ENCODE data around the gene SPATA18.
A peak's percentile ranks its signal among the peaks of the same experiment; 100 is the strongest.

Gene SPATA18

GRCh38 chr4:52045028-52045427 is 6.1 kb upstream of the SPATA18 start:
- DNase-seq (ENCODE audit: low spot score) = no peak
- TF ChIP-seq CTCF (IDR thresholded peaks at IDR 0.05; ENCODE audit: extremely low read depth, insufficient read depth, missing control alignments) = no peak
- in situ Hi-C loops (cut with MboI; ENCODE audit: low pct_unique_long_range_greater_than_20kb, low sequenced_read_pairs, unreplicated experiment) = no loop called here

- no peak for TF ChIP-seq CTCF (IDR thresholded peaks at IDR 0.05; ENCODE audit: extremely low read depth, insufficient read depth, missing control alignments)
- no peak for DNase-seq (ENCODE audit: low spot score)
- in situ Hi-C loops (cut with MboI; ENCODE audit: low pct_unique_long_range_greater_than_20kb, low sequenced_read_pairs, unreplicated experiment) = no loop called here
Observed at GRCh38 chr4:52049266-52049665, 1.8 kb upstream of the SPATA18 start.

- in situ Hi-C loops (cut with MboI; ENCODE audit: low pct_unique_long_range_greater_than_20kb, low sequenced_read_pairs, unreplicated experiment) = no loop called here
- peak; percentile 75 for DNase-seq (ENCODE audit: low spot score)
- TF ChIP-seq CTCF (IDR thresholded peaks at IDR 0.05; ENCODE audit: extremely low read depth, insufficient read depth, missing control alignments) = no peak
Observed at GRCh38 chr4:52051615-52052474, 741 bp downstream of the SPATA18 start.

- in situ Hi-C loops (cut with MboI; ENCODE audit: low pct_unique_long_range_greater_than_20kb, low sequenced_read_pairs, unreplicated experiment) = no loop called here
- TF ChIP-seq CTCF (IDR thresholded peaks at IDR 0.05; ENCODE audit: extremely low read depth, insufficient read depth, missing control alignments) = no peak
- DNase-seq (ENCODE audit: low spot score) = peak; percentile 81
Observed at GRCh38 chr4:52052475-52052780, 1.3 kb downstream of the SPATA18 start.

- DNase-seq (ENCODE audit: low spot score) = no peak
- no peak for TF ChIP-seq CTCF (IDR thresholded peaks at IDR 0.05; ENCODE audit: extremely low read depth, insufficient read depth, missing control alignments)
- in situ Hi-C loops (cut with MboI; ENCODE audit: low pct_unique_long_range_greater_than_20kb, low sequenced_read_pairs, unreplicated experiment) = no loop called here
Observed at GRCh38 chr4:52054254-52054653, 3.1 kb downstream of the SPATA18 start.

- no peak for DNase-seq (ENCODE audit: low spot score)
- in situ Hi-C loops (cut with MboI; ENCODE audit: low pct_unique_long_range_greater_than_20kb, low sequenced_read_pairs, unreplicated experiment) = no loop called here
- no peak for TF ChIP-seq CTCF (IDR thresholded peaks at IDR 0.05; ENCODE audit: extremely low read depth, insufficient read depth, missing control alignments)
Observed at GRCh38 chr4:52057196-52057595, 6.1 kb downstream of the SPATA18 start.
